HepG2 (cell line): ENCODE data around the gene CPE. TPM values are rescaled to one million over a fixed set of nuclear protein-coding genes. Genes with fewer than 3 reads are reported as not detected.
A peak's percentile ranks its signal among the peaks of the same experiment; 100 is the strongest.

ENCODE experiments used
- AGO1 ChIP-seq: fragments of 200-400 bp; formaldehyde crosslinking; IDR thresholded peaks from 2 replicates; pipeline ENCODE4 v1.6.1; 2017; ENCODE audit warnings: mild to moderate bottlenecking, low read depth, low read length, moderate library complexity; ENCODE audit not compliant: poor library complexity, severe bottlenecking
- FOXA1 ChIP-seq, 2 experiments: fragments of 450-650 bp in 1 of 2; sonication (generic) in 1 of 2; formaldehyde crosslinking in 1 of 2; IDR thresholded peaks; 2 replicates each; pipeline versions ENCODE4 v1.4.0 to v1.6.1; 2016 to 2020; ENCODE audit warnings: missing genetic modification reagents in 1 of 2
- GPN1 ChIP-seq: sonication (generic); formaldehyde crosslinking; IDR thresholded peaks from 2 replicates; pipeline ENCODE4 v1.5.1; 2020; ENCODE audit warnings: missing genetic modification reagents, borderline replicate concordance
- JUN ChIP-seq: sonication (generic); formaldehyde crosslinking; IDR thresholded peaks from 2 replicates; pipeline ENCODE4 v1.4.0; 2020; ENCODE audit warnings: mild to moderate bottlenecking, missing genetic modification reagents
- MED1 ChIP-seq: sonication (generic); formaldehyde crosslinking; IDR thresholded peaks from 2 replicates; pipeline ENCODE4 v1.4.0; 2020; ENCODE audit warnings: missing genetic modification reagents
- NFE2 ChIP-seq: sonication (generic); formaldehyde crosslinking; IDR thresholded peaks from 2 replicates; pipeline ENCODE4 v1.4.0; 2020; ENCODE audit warnings: missing genetic modification reagents
- NFE2L1 ChIP-seq: sonication (generic); formaldehyde crosslinking; IDR thresholded peaks from 2 replicates; pipeline ENCODE4 v1.4.0; 2020; ENCODE audit warnings: missing genetic modification reagents, mild to moderate bottlenecking, borderline replicate concordance
- NFIB ChIP-seq: sonication (generic); formaldehyde crosslinking; IDR thresholded peaks from 2 replicates; pipeline ENCODE4 v1.9.0; 2021; ENCODE audit warnings: missing genetic modification reagents, mild to moderate bottlenecking, borderline replicate concordance
- NONO ChIP-seq, 2 experiments: fragments of 450-650 bp in 1 of 2; sonication (generic) in 1 of 2; formaldehyde crosslinking in 1 of 2; IDR thresholded peaks in 1 of 2; conservative IDR thresholded peaks in 1 of 2; 2 replicates each; pipeline versions ENCODE4 v1.6.1 to v1.8.0; 2017 to 2022; ENCODE audit warnings: mild to moderate bottlenecking in 1 of 2, missing genetic modification reagents in 1 of 2, moderate library complexity in 1 of 2
- PPARG ChIP-seq: conservative IDR thresholded peaks from 2 replicates; pipeline ENCODE4 v1.6.1; 2016; ENCODE audit warnings: missing biosample characterization, missing genetic modification reagents
- SCMH1 ChIP-seq: sonication (generic); formaldehyde crosslinking; IDR thresholded peaks from 2 replicates; pipeline ENCODE4 v1.9.0; 2021; ENCODE audit warnings: missing genetic modification reagents, mild to moderate bottlenecking, borderline replicate concordance
- ZC3H13 ChIP-seq: sonication (generic); formaldehyde crosslinking; IDR thresholded peaks from 2 replicates; pipeline ENCODE4 v1.8.1; 2023; ENCODE audit warnings: mild to moderate bottlenecking, missing genetic modification reagents, moderate library complexity
- ZFP36L1 ChIP-seq: sonication (generic); formaldehyde crosslinking; IDR thresholded peaks from 2 replicates; pipeline ENCODE4 v1.8.0; 2022; ENCODE audit warnings: mild to moderate bottlenecking, missing genetic modification reagents, moderate library complexity
- ZFP41 ChIP-seq: sonication (generic); formaldehyde crosslinking; IDR thresholded peaks from 2 replicates; pipeline ENCODE4 v1.4.0; 2020; ENCODE audit warnings: mild to moderate bottlenecking, missing genetic modification reagents, borderline replicate concordance
- ZNF367 ChIP-seq: sonication (generic); formaldehyde crosslinking; IDR thresholded peaks from 2 replicates; pipeline ENCODE4 v1.4.0; 2020; ENCODE audit warnings: missing genetic modification reagents, borderline replicate concordance
- ZNF562 ChIP-seq: sonication (generic); formaldehyde crosslinking; IDR thresholded peaks from 2 replicates; pipeline ENCODE4 v1.8.0; 2022; ENCODE audit warnings: missing genetic modification reagents, borderline replicate concordance
- ZNF589 ChIP-seq: sonication (generic); formaldehyde crosslinking; conservative IDR thresholded peaks from 2 replicates; pipeline ENCODE4 v1.8.0; 2022; ENCODE audit warnings: mild to moderate bottlenecking, moderate library complexity, missing genetic modification reagents
- ZNF678 ChIP-seq: sonication (generic); formaldehyde crosslinking; IDR thresholded peaks from 2 replicates; pipeline ENCODE4 v1.4.0; 2020; ENCODE audit warnings: mild to moderate bottlenecking, missing genetic modification reagents
- ZNF775 ChIP-seq: sonication (generic); formaldehyde crosslinking; IDR thresholded peaks from 2 replicates; pipeline ENCODE4 v1.4.0; 2020; ENCODE audit warnings: missing genetic modification reagents, mild to moderate bottlenecking, moderate library complexity, borderline replicate concordance
- ZNF777 ChIP-seq: sonication (generic); formaldehyde crosslinking; IDR thresholded peaks from 2 replicates; pipeline ENCODE4 v1.4.0; 2020; ENCODE audit warnings: missing genetic modification reagents
- ZSCAN31 ChIP-seq: sonication (generic); formaldehyde crosslinking; IDR thresholded peaks from 2 replicates; pipeline ENCODE4 v1.5.0; 2020; ENCODE audit warnings: low read depth, mild to moderate bottlenecking, missing genetic modification reagents
- polyA plus RNA-seq, 8 experiments: library from polyadenylated mRNA; depleted of rRNA in 3 of 8; stranded (reverse) in 7 of 8; unstranded in 1 of 8; fragments of >200 nt; fragmentation: Illumina TruSeq in 4 of 8; extraction: Trizol in 4 of 8; gene quantifications; 2 replicates each; pipeline versions ENCODE4 v1.2.1 to v1.2.3, GENCODE V29; 2011 to 2016; ENCODE audit warnings: low read depth in 4 of 8, missing spikeins in 1 of 8, mixed read lengths in 1 of 8; ENCODE audit not compliant: insufficient read depth in 1 of 8
- total RNA-seq, 5 experiments: library from RNA; depleted of rRNA; stranded (reverse); fragments of >200 nt; fragmentation: Illumina TruSeq; extraction: Trizol; gene quantifications; 2 replicates each; pipeline ENCODE4 v1.2.3, GENCODE V29; 2016; ENCODE audit warnings: low read depth in 1 of 5
- TF ChIP-seq, protein P1 (sequence below): sonication (generic); formaldehyde crosslinking; IDR thresholded peaks from 2 replicates; pipeline ENCODE4 v1.4.0; 2020; ENCODE audit warnings: mild to moderate bottlenecking, missing genetic modification reagents, borderline replicate concordance
- TF ChIP-seq, protein P2 (sequence below): sonication (generic); formaldehyde crosslinking; IDR thresholded peaks from 2 replicates; pipeline ENCODE4 v1.5.0; 2020; ENCODE audit warnings: mild to moderate bottlenecking, low read depth, missing genetic modification reagents, borderline replicate concordance
- TF ChIP-seq, protein P3 (sequence below): sonication (generic); formaldehyde crosslinking; IDR thresholded peaks from 2 replicates; pipeline ENCODE4 v1.4.0; 2020; ENCODE audit warnings: missing genetic modification reagents
- TF ChIP-seq, protein P4 (sequence below): IDR thresholded peaks from 2 replicates; pipeline ENCODE4 v1.6.1; 2016; ENCODE audit warnings: low read depth, borderline replicate concordance
- TF ChIP-seq, protein P5 (sequence below): sonication (generic); formaldehyde crosslinking; IDR thresholded peaks from 2 replicates; pipeline ENCODE4 v1.8.1; 2022; ENCODE audit warnings: mild to moderate bottlenecking, missing genetic modification reagents

CPE gene
- total and polyA plus RNA-seq, 2 of the 13 experiments (the other 11 are each of a cell fraction or from before 2014, with no cell fraction given), result 268 to 852 TPM

DNA sequence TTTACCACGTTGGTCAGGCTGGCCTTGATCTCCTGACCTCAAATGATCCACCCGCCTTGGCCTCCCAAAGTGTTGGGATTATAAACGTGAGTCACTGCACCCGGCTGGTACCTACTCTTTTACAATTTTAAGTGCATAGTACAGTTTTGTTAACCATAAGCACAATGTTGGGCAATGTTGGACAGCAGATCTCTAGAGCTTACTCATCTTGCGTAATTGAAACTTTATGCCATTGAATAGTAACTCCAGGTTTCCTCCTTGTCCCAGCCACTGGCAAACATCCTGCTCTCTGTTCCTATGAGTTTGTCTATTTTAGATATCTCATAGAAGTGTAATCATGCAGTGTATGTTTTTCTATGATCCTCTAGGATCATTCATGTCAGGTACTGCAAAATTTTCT is 9.3 kb upstream of the CPE start (continued):
- TF ChIP-seq, protein P1, sequence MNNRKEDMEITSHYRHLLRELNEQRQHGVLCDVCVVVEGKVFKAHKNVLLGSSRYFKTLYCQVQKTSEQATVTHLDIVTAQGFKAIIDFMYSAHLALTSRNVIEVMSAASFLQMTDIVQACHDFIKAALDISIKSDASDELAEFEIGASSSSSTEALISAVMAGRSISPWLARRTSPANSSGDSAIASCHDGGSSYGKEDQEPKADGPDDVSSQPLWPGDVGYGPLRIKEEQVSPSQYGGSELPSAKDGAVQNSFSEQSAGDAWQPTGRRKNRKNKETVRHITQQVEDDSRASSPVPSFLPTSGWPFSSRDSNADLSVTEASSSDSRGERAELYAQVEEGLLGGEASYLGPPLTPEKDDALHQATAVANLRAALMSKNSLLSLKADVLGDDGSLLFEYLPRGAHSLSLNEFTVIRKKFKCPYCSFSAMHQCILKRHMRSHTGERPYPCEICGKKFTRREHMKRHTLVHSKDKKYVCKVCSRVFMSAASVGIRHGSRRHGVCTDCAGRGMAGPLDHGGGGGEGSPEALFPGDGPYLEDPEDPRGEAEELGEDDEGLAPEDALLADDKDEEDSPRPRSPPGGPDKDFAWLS (CRISPR knock-in tag), result no peak
- TF ChIP-seq SCMH1 (CRISPR knock-in tag) (no peak), ZNF775 (no peak), PPARG (CRISPR knock-in tag) (peak; percentile 70), ZNF562 (CRISPR knock-in tag) (no peak), NFE2L1 (CRISPR knock-in tag) (no peak), ZNF589 (CRISPR knock-in tag) (0 out of 2 replicates have a peak, but pooled peaks have one; percentile 48), AGO1 (no peak), ZFP36L1 (no peak), GPN1 (CRISPR knock-in tag) (no peak), MED1 (CRISPR knock-in tag) (peak; percentile 95), ZNF777 (CRISPR knock-in tag) (no peak), ZFP41 (CRISPR knock-in tag) (no peak), NFIB (CRISPR knock-in tag) (no peak), ZNF678 (CRISPR knock-in tag) (no peak), NFE2 (CRISPR knock-in tag) (no peak), FOXA1 (IDR thresholded peaks at IDR 0.05) (no peak), FOXA1 (CRISPR knock-in tag; IDR thresholded peaks at IDR 0.05) (peak; percentile 61; the same call in 1 of the 2 replicates), JUN (peak; percentile 85), ZNF367 (CRISPR knock-in tag) (no peak), ZC3H13 (CRISPR knock-in tag) (no peak), NONO (IDR thresholded peaks at IDR 0.05) (no peak), NONO (CRISPR knock-in tag; conservative IDR thresholded peaks at IDR 0.05) (no peak; the same call in 1 of the 2 replicates), ZSCAN31 (CRISPR knock-in tag) (no peak)
- TF ChIP-seq, protein P2, sequence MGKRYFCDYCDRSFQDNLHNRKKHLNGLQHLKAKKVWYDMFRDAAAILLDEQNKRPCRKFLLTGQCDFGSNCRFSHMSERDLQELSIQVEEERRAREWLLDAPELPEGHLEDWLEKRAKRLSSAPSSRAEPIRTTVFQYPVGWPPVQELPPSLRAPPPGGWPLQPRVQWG (CRISPR knock-in tag), result no peak
- TF ChIP-seq, protein P3, sequence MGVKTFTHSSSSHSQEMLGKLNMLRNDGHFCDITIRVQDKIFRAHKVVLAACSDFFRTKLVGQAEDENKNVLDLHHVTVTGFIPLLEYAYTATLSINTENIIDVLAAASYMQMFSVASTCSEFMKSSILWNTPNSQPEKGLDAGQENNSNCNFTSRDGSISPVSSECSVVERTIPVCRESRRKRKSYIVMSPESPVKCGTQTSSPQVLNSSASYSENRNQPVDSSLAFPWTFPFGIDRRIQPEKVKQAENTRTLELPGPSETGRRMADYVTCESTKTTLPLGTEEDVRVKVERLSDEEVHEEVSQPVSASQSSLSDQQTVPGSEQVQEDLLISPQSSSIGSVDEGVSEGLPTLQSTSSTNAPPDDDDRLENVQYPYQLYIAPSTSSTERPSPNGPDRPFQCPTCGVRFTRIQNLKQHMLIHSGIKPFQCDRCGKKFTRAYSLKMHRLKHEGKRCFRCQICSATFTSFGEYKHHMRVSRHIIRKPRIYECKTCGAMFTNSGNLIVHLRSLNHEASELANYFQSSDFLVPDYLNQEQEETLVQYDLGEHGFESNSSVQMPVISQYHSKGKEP (CRISPR knock-in tag), result no peak
- TF ChIP-seq, protein P4, sequence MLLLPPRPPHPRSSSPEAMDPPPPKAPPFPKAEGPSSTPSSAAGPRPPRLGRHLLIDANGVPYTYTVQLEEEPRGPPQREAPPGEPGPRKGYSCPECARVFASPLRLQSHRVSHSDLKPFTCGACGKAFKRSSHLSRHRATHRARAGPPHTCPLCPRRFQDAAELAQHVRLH (CRISPR knock-in tag), result peak; percentile 39; the same call in 1 of the 2 replicates
- TF ChIP-seq, protein P5, sequence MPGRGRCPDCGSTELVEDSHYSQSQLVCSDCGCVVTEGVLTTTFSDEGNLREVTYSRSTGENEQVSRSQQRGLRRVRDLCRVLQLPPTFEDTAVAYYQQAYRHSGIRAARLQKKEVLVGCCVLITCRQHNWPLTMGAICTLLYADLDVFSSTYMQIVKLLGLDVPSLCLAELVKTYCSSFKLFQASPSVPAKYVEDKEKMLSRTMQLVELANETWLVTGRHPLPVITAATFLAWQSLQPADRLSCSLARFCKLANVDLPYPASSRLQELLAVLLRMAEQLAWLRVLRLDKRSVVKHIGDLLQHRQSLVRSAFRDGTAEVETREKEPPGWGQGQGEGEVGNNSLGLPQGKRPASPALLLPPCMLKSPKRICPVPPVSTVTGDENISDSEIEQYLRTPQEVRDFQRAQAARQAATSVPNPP (CRISPR knock-in tag), result no peak
